H54 (cell line): Measurements from ENCODE around the gene FST.

ENCODE experiments used
- DNase-seq: peaks from one replicate; pipeline ENCODE4 v3.0.0; 2011; ENCODE audit warnings: low spot score, mixed read lengths; ENCODE audit not compliant: insufficient read length
- FAIRE-seq: peaks from 3 replicates; lab custom pipeline; 2011; peaks lifted over from hg19 to GRCh38; lab: Jason Lieb, UNC
- POLR2A ChIP-seq: IDR thresholded peaks from 2 replicates; pipeline ENCODE4 v1.6.1; 2011; ENCODE audit warnings: low read depth, mild to moderate bottlenecking, low read length

FST gene

GRCh38 chr5:53454719-53455000 is 25.8 kb upstream of the FST start:
- no peak for TF ChIP-seq POLR2A
- FAIRE-seq, result no peak
- no peak for DNase-seq

- no peak for TF ChIP-seq POLR2A
- DNase-seq (no peak), FAIRE-seq (no peak)
Measured at GRCh38 chr5:53456366-53456765, 24.1 kb upstream of the FST start.

GRCh38 chr5:53463909-53464621 is 16.4 kb upstream of the FST start:
- no peak for TF ChIP-seq POLR2A
- DNase-seq, result no peak
- FAIRE-seq, result no peak

GRCh38 chr5:53464722-53465121 is 15.7 kb upstream of the FST start:
- no peak for DNase-seq
- no peak for FAIRE-seq
- TF ChIP-seq POLR2A, result no peak

GRCh38 chr5:53469946-53470687 is 10.3 kb upstream of the FST start:
- FAIRE-seq (peak; percentile 79), DNase-seq (no peak)
- no peak for TF ChIP-seq POLR2A

GRCh38 chr5:53472279-53472678 is 8.2 kb upstream of the FST start:
- DNase-seq (no peak), FAIRE-seq (no peak)
- TF ChIP-seq POLR2A, result no peak

- no peak for TF ChIP-seq POLR2A
- DNase-seq (no peak), FAIRE-seq (no peak)
Measured at GRCh38 chr5:53472720-53473510, 7.5 kb upstream of the FST start.

GRCh38 chr5:53473633-53474032 is 6.8 kb upstream of the FST start:
- TF ChIP-seq POLR2A, result no peak

GRCh38 chr5:53475320-53475719 is 5.1 kb upstream of the FST start:
- no peak for FAIRE-seq
- TF ChIP-seq POLR2A, result no peak

More at GRCh38 chr5:53473633-53474032, 6.8 kb upstream of the FST start:
- peak; percentile 30 for FAIRE-seq
- no peak for DNase-seq

GRCh38 chr5:53476019-53476418 is 4.4 kb upstream of the FST start:
- TF ChIP-seq POLR2A, result no peak
- FAIRE-seq, result no peak
- DNase-seq, result no peak

More at GRCh38 chr5:53475320-53475719, 5.1 kb upstream of the FST start:
- no peak for DNase-seq

- peak; percentile 11 for FAIRE-seq
Measured at GRCh38 chr5:53476531-53477480, 3.6 kb upstream of the FST start.

GRCh38 chr5:53478411-53479044 is 1.9 kb upstream of the FST start:
- DNase-seq, result peak; percentile 38
- TF ChIP-seq POLR2A, result 0 out of 2 replicates have a peak, but pooled peaks have one; percentile 19
- FAIRE-seq, result no peak

More at GRCh38 chr5:53476531-53477480, 3.6 kb upstream of the FST start:
- no peak for DNase-seq
- no peak for TF ChIP-seq POLR2A
